Karpas-422 (cell line): Measurements from ENCODE around the gene NSUN3. TPM values are rescaled to one million over a fixed set of nuclear protein-coding genes. Genes with fewer than 3 reads are reported as not detected.
"Not testable (repeated sequence)": the region's sequence is repeated elsewhere in the genome, so short reads cannot be mapped to it uniquely, and the experiment has no call there.

Source experiments
- DNase-seq: peaks from one replicate; pipeline ENCODE4 v3.0.0-alpha.2; 2015
- H2AFZ ChIP-seq: fragments of 200-600 bp; sonication (generic); 2 replicates; pipeline ENCODE4 v1.6.1; 2014; ENCODE audit warnings: antibody characterized with exemption, low read length, mixed read lengths
- H3K27ac ChIP-seq: fragments of 200-600 bp; sonication (generic); 2 replicates; pipeline ENCODE4 v1.5.1; 2014; ENCODE audit warnings: mild to moderate bottlenecking, low read length, moderate library complexity
- H3K27me3 ChIP-seq: fragments of 200-600 bp; sonication (generic); 2 replicates; pipeline ENCODE4 v1.6.1; 2014; ENCODE audit warnings: low read length, mixed read lengths
- H3K36me3 ChIP-seq: fragments of 200-600 bp; sonication (generic); 2 replicates; pipeline ENCODE4 v1.6.1; 2014; ENCODE audit warnings: low read length, mixed read lengths; ENCODE audit not compliant: insufficient read depth
- H3K4me1 ChIP-seq: fragments of 200-600 bp; sonication (generic); 2 replicates; pipeline ENCODE4 v1.6.1; 2014; ENCODE audit warnings: mild to moderate bottlenecking, low read length, mixed read lengths
- H3K4me2 ChIP-seq: fragments of 200-600 bp; sonication (generic); 2 replicates; pipeline ENCODE4 v1.6.1; 2014; ENCODE audit warnings: low read length, low read depth, mild to moderate bottlenecking; ENCODE audit not compliant: poor library complexity, severe bottlenecking
- H3K4me3 ChIP-seq: fragments of 200-600 bp; sonication (generic); 2 replicates; pipeline ENCODE4 v1.5.1; 2014; ENCODE audit warnings: mild to moderate bottlenecking, antibody characterized with exemption, low read length, mixed read lengths
- H3K79me2 ChIP-seq: fragments of 200-600 bp; sonication (generic); 2 replicates; pipeline ENCODE4 v1.6.1; 2014; ENCODE audit warnings: mild to moderate bottlenecking, low read length, mixed read lengths
- H3K9ac ChIP-seq: fragments of 200-600 bp; sonication (generic); 2 replicates; pipeline ENCODE4 v1.6.0; 2014; ENCODE audit warnings: low read length
- H3K9me2 ChIP-seq: fragments of 200-600 bp; sonication (generic), shearing (Covaris generic); replicated peaks from 2 replicates; pipeline ENCODE4 v1.6.0; 2014; ENCODE audit warnings: mild to moderate bottlenecking, low read length, moderate library complexity; ENCODE audit not compliant: insufficient read depth
- H3K9me3 ChIP-seq: fragments of 300-700, 200-600 bp; sonication (generic); 2 replicates; pipeline ENCODE4 v1.6.1; 2014; ENCODE audit warnings: low read length, mixed read lengths
- H4K20me1 ChIP-seq: fragments of 200-600 bp; sonication (generic); 2 replicates; pipeline ENCODE4 v1.6.1; 2014; ENCODE audit warnings: mild to moderate bottlenecking, antibody characterized with exemption, low read length, low read depth; ENCODE audit not compliant: insufficient read depth
- total RNA-seq: library from RNA; depleted of rRNA; stranded (reverse); fragments of >200 nt; shearing (Covaris generic); gene quantifications from 2 replicates; pipeline ENCODE4 v1.2.3, GENCODE V29; 2014; ENCODE audit warnings: low replicate concordance

The NSUN3 gene
- total RNA-seq, 1 experiment from 2014 or later: 36.9 TPM

DNA sequence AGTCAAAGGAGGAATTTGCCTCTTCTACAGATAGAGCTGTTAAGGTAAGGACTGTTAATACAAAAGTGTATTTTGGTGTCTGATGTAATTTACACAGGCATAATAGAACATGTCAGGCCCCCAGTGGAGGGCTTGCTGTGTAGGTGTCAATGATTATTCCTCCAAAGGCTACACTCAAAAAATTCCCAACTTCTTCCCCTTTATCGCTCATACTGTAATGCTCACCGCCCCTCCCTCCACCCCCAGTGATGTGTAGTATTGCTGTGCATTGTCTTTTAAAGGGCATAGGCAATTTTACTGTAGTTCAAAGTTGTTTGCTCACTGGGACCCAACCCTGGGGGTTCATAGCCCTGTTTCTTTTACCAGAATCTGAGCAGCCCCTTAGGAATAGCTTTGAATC lies 32.2 kb downstream of the NSUN3 start:
- peaks cover 30% of the 10 kb centered on the region; the same call in 1 of the 2 replicates for H3K36me3 ChIP-seq
- no peaks in the 10 kb centered on the region for H3K79me2 ChIP-seq

DNA sequence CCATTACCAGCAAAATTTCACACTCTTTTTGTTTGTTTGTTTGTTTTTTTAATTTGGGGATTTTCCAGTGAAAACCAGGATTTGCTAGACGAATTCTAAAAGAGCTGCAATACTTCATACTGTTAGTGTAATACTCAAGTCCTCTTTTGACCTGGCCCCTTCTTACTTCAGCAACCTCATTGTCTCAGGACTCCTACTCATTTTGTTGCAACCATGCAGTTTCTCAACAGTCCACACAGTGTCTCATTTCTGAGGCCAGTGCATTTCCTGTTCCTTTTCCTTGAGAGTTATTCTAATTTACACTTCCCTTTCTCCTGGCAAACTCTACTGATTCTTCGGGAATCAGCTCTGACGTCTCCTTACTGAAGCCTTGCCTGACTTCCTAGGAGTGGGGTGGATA lies 35.6 kb downstream of the NSUN3 start:
- Histone ChIP-seq H3K4me1 (no peaks in the 10 kb centered on the region), H3K9me3 (no peaks in the 10 kb centered on the region), H3K27ac (no peak overlapping the region), H3K4me3 (no peak overlapping the region), H4K20me1 (no peaks in the 10 kb centered on the region), H3K36me3 (peaks cover 38% of the 10 kb centered on the region; the same call in 1 of the 2 replicates), H2AFZ (no peak overlapping the region), H3K9me2 (no peaks in the 10 kb centered on the region), H3K9ac (no peak overlapping the region), H3K4me2 (no peak overlapping the region), H3K27me3 (no peaks in the 10 kb centered on the region), H3K79me2 (no peaks in the 10 kb centered on the region)
- no peak for DNase-seq

More for the DNA sequence above, 32.2 kb downstream of the NSUN3 start:
- no peak overlapping the region for H3K9ac ChIP-seq
- no peaks in the 10 kb centered on the region for H3K4me1 ChIP-seq
- H3K27ac ChIP-seq: no peak overlapping the region
- H4K20me1 ChIP-seq: no peaks in the 10 kb centered on the region
- no peaks in the 10 kb centered on the region for H3K27me3 ChIP-seq
- no peaks in the 10 kb centered on the region for H3K9me2 ChIP-seq
- no peak overlapping the region for H3K4me2 ChIP-seq
- no peak overlapping the region for H3K4me3 ChIP-seq
- H2AFZ ChIP-seq: no peak overlapping the region
- H3K9me3 ChIP-seq: no peaks in the 10 kb centered on the region
- no peak for DNase-seq

DNA sequence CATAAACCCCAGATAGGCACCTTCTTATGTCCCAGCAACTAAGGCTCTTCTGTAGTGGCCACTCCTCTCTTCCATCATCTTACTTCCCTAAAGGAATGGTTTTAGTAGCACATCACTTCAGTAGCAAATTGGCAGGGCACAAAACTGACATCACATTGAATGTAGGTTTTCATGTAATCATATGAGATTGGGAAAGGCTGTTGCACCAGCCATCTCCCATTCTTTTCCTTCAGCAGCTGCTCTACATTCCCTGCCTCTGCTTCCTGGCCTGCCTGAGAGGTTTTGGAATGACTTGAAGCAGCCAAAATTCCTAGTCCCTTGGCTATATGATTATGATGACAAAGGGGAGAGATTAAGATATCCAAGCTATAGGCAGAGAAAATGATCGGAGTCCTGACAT lies 36.5 kb downstream of the NSUN3 start:
- no peaks in the 10 kb centered on the region for H3K9me3 ChIP-seq
- H3K36me3 ChIP-seq: peaks cover 38% of the 10 kb centered on the region; the same call in 1 of the 2 replicates
- H3K79me2 ChIP-seq: no peaks in the 10 kb centered on the region
- no peaks in the 10 kb centered on the region for H4K20me1 ChIP-seq
- no peak overlapping the region for H3K27ac ChIP-seq
- no peaks in the 10 kb centered on the region for H3K4me1 ChIP-seq
- DNase-seq: no peak
- no peak overlapping the region for H3K9ac ChIP-seq
- H3K4me3 ChIP-seq: no peak overlapping the region
- no peak overlapping the region for H2AFZ ChIP-seq
- no peaks in the 10 kb centered on the region for H3K27me3 ChIP-seq
- H3K9me2 ChIP-seq: no peaks in the 10 kb centered on the region
- H3K4me2 ChIP-seq: no peak overlapping the region

DNA sequence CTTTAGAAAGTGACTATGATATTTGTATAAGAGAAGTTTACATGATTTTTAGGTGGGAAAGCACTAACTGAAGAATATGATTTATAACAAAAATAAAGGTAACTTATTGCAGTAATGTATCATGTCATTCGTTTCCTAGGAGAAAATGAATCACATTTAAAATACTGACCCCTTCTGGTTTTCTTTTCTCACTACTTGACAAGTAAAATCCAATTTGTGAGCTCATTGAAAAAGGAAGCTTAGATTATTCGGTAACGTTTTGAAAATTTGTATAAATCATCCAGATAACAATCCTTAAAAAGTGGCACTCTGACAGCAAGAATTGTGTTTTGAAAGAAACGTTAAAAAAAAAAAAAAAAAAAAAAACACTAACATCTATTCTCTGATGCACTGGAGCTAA lies 39.0 kb downstream of the NSUN3 start:
- DNase-seq: peak; percentile 65
- no peaks in the 10 kb centered on the region for H3K9me2 ChIP-seq
- no peak overlapping the region for H3K4me2 ChIP-seq

DNA sequence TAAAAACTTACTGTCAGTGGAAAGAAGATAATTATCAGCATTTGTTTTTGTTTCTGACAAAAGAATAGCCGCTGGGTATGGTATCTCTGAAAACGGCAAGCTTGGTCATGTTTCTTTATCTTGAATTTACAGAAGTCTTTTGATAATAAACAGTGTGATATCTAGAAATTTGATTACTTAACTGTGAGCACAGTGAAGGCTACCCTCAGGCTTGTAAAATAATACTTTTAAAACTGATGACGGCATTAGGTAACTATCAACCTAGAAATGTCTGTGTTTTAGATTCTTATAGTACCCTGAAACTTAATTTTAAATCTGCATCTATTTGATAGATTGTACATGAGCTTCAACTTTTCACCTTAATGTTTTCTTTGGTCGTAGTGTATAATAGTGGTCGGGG lies 43.4 kb downstream of the NSUN3 start:
- Histone ChIP-seq H3K36me3 (peaks cover 11% of the 10 kb centered on the region; the same call in 1 of the 2 replicates), H3K9me2 (no peaks in the 10 kb centered on the region), H3K4me3 (no peak overlapping the region), H3K9ac (no peak overlapping the region), H3K4me2 (no peak overlapping the region), H2AFZ (no peak overlapping the region), H4K20me1 (no peaks in the 10 kb centered on the region), H3K27ac (no peak overlapping the region), H3K27me3 (no peaks in the 10 kb centered on the region), H3K79me2 (no peaks in the 10 kb centered on the region), H3K4me1 (no peaks in the 10 kb centered on the region), H3K9me3 (no peaks in the 10 kb centered on the region)
- DNase-seq: no peak

More for the DNA sequence above, 39.0 kb downstream of the NSUN3 start:
- Histone ChIP-seq H4K20me1 (no peaks in the 10 kb centered on the region), H2AFZ (no peak overlapping the region), H3K4me3 (no peak overlapping the region), H3K27ac (no peak overlapping the region), H3K27me3 (no peaks in the 10 kb centered on the region), H3K79me2 (no peaks in the 10 kb centered on the region), H3K9ac (no peak overlapping the region), H3K9me3 (no peaks in the 10 kb centered on the region), H3K36me3 (peaks cover 27% of the 10 kb centered on the region; the same call in 1 of the 2 replicates), H3K4me1 (no peaks in the 10 kb centered on the region)

DNA sequence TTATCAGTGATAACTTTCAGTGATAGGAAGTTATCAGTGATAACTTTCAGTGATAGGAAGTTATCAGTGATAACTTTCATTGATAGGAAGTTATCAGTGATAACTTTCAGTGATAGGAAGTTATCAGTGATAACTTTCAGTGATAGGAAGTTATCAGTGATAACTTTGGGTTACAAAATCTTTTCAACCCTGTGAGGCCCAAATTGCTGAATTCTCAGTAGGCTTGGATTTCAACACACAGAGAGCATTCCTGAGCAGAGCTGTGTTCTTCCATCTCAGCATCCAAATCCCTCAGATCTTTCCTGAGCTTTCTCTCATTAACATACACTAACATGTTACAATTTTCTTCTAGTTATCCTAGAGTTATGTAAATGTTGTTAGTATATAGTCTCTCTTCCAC lies 47.4 kb downstream of the NSUN3 start:
- not testable (repeated sequence) for H3K4me2 ChIP-seq, H3K27me3 ChIP-seq, H3K9me2 ChIP-seq, H3K27ac ChIP-seq, H3K9ac ChIP-seq, DNase-seq, H2AFZ ChIP-seq, H3K79me2 ChIP-seq, H3K4me3 ChIP-seq, H4K20me1 ChIP-seq, H3K9me3 ChIP-seq, H3K36me3 ChIP-seq
- H3K4me1 ChIP-seq: peaks cover 11% of the 10 kb centered on the region

DNA sequence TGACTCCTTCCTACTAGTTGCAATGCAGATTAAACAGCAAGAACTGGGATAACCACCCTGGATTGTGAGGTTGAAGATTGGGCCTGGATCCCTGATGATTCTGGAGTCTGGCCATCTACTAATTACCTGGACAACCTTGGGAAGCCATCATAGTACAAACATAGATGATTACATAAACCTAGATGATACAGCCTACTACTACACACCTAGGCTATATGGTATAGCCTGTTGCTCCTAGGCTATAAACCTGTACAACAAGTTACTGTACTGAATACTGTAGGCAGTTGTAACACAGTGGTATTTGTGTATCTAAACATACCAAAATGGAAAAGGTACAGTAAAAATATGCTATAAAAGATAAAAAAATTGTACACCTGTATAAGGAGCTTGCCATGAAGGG lies 48.0 kb downstream of the NSUN3 start:
- no peak overlapping the region for H3K4me3 ChIP-seq
- no peak overlapping the region for H2AFZ ChIP-seq
- no peaks in the 10 kb centered on the region for H3K27me3 ChIP-seq
- no peak for DNase-seq
- no peaks in the 10 kb centered on the region for H4K20me1 ChIP-seq
- H3K9ac ChIP-seq: no peak overlapping the region
- H3K4me1 ChIP-seq: peaks cover 11% of the 10 kb centered on the region
- no peak overlapping the region for H3K4me2 ChIP-seq
- peaks cover 8% of the 10 kb centered on the region; the same call in 1 of the 2 replicates for H3K36me3 ChIP-seq
- H3K9me2 ChIP-seq: no peaks in the 10 kb centered on the region
- H3K79me2 ChIP-seq: no peaks in the 10 kb centered on the region
- H3K9me3 ChIP-seq: no peaks in the 10 kb centered on the region
- H3K27ac ChIP-seq: no peak overlapping the region

DNA sequence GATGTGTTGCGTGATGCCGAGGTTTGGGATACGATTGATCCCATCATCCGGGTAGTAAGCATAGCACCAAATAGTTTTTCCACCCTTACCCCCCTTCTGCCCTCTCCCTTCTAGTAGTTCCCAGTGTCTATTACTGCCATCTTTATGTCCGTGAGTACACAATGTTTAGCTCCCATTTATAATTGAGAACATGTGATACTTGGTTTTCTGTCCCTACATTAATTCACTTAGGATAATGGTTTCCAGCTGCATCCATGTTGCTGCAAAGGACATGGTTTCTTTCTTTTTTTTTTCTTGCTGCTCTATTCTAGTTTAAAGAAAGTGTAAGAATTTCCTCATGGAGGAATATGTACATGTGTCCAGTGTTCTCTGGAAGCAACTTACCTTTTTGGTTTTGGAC lies 51.8 kb downstream of the NSUN3 start:
- DNase-seq: no peak
- Histone ChIP-seq H3K79me2 (0 out of 2 replicates have a peak, but pooled peaks cover 3% of the 10 kb centered on the region), H3K4me1 (peaks cover 11% of the 10 kb centered on the region), H3K36me3 (peaks cover 8% of the 10 kb centered on the region; the same call in 1 of the 2 replicates), H4K20me1 (no peaks in the 10 kb centered on the region), H3K4me2 (no peak overlapping the region), H3K9me3 (no peaks in the 10 kb centered on the region), H3K4me3 (no peak overlapping the region), H3K9ac (no peak overlapping the region), H3K9me2 (no peaks in the 10 kb centered on the region), H3K27me3 (no peaks in the 10 kb centered on the region), H3K27ac (no peak overlapping the region), H2AFZ (no peak overlapping the region)

DNA sequence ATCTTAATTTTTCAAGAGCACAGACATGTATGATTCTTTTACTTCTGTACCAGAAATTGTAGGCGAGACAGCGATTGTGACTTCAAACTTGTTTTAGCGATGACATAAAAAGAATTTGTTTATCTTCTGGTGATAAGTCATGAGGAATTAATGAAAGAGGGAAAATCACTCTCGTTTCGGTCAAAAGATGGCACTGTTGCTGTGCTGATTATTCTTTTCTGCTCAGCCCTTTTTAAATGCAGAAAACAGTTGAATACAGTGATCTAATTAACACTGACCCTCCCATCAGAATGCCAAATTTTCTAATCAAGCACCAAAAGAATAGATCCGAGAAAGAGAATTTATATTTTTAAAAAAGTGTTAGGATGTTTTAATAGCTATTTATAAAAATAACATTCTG lies 52.6 kb downstream of the NSUN3 start:
- Histone ChIP-seq H3K9ac (no peak overlapping the region), H3K27ac (no peak overlapping the region), H3K27me3 (no peaks in the 10 kb centered on the region), H2AFZ (no peak overlapping the region), H3K4me1 (peaks cover 11% of the 10 kb centered on the region), H3K9me2 (no peaks in the 10 kb centered on the region), H3K4me2 (no peak overlapping the region), H3K79me2 (0 out of 2 replicates have a peak, but pooled peaks cover 3% of the 10 kb centered on the region), H3K9me3 (no peaks in the 10 kb centered on the region), H3K4me3 (no peak overlapping the region), H4K20me1 (no peaks in the 10 kb centered on the region), H3K36me3 (peaks cover 5% of the 10 kb centered on the region; the same call in 1 of the 2 replicates)
- peak; percentile 56 for DNase-seq
